ENCODE results near the gene STUM.

- TF ChIP-seq FOSL2 (IDR thresholded peaks at IDR 0.05; ENCODE audit: borderline replicate concordance, low read depth) (no peak), YY1 (IDR thresholded peaks at IDR 0.05; ENCODE audit: low read depth) (no peak), POLR2AphosphoS5 (IDR thresholded peaks at IDR 0.05; ENCODE audit: low read depth, low read length) (no peak)
- TF ChIP-seq, protein P1, sequence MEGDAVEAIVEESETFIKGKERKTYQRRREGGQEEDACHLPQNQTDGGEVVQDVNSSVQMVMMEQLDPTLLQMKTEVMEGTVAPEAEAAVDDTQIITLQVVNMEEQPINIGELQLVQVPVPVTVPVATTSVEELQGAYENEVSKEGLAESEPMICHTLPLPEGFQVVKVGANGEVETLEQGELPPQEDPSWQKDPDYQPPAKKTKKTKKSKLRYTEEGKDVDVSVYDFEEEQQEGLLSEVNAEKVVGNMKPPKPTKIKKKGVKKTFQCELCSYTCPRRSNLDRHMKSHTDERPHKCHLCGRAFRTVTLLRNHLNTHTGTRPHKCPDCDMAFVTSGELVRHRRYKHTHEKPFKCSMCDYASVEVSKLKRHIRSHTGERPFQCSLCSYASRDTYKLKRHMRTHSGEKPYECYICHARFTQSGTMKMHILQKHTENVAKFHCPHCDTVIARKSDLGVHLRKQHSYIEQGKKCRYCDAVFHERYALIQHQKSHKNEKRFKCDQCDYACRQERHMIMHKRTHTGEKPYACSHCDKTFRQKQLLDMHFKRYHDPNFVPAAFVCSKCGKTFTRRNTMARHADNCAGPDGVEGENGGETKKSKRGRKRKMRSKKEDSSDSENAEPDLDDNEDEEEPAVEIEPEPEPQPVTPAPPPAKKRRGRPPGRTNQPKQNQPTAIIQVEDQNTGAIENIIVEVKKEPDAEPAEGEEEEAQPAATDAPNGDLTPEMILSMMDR (IDR thresholded peaks at IDR 0.05): no peak
Measured at GRCh38 chr1:226644541-226645176, 96.1 kb downstream of the STUM start.
